GM12891 (cell line): ENCODE data around the gene TMEM200A.

Experiments
- DNase-seq: peaks from one replicate; pipeline ENCODE4 v3.0.0; 2011; ENCODE audit warnings: low spot score; ENCODE audit not compliant: insufficient read length
- FAIRE-seq: peaks from 2 replicates; lab custom pipeline; 2011; peaks lifted over from hg19 to GRCh38; lab: Jason Lieb, UNC
- PAX5 ChIP-seq: IDR thresholded peaks from 2 replicates; pipeline ENCODE4 v1.6.1; 2011; ENCODE audit warnings: low read length, moderate library complexity, mild to moderate bottlenecking; ENCODE audit not compliant: insufficient read depth, severe bottlenecking
- POLR2A ChIP-seq: IDR thresholded peaks from 2 replicates; pipeline ENCODE4 v1.6.1; 2011; ENCODE audit warnings: low read depth, low read length, control low read depth
- POLR2AphosphoS5 ChIP-seq: IDR thresholded peaks from 2 replicates; pipeline ENCODE4 v1.6.1; 2011; ENCODE audit warnings: low read depth, low read length, control low read depth
- POU2F2 ChIP-seq: IDR thresholded peaks from 2 replicates; pipeline ENCODE4 v1.6.1; 2011; ENCODE audit warnings: low read depth, mild to moderate bottlenecking, control low read depth, low read length, moderate library complexity
- SPI1 ChIP-seq: IDR thresholded peaks from 2 replicates; pipeline ENCODE4 v1.6.1; 2011; ENCODE audit warnings: low read depth, low read length, control low read depth
- TAF1 ChIP-seq: IDR thresholded peaks from 2 replicates; pipeline ENCODE4 v1.6.1; 2011; ENCODE audit warnings: low read depth, low read length, control low read depth

TMEM200A gene

DNA sequence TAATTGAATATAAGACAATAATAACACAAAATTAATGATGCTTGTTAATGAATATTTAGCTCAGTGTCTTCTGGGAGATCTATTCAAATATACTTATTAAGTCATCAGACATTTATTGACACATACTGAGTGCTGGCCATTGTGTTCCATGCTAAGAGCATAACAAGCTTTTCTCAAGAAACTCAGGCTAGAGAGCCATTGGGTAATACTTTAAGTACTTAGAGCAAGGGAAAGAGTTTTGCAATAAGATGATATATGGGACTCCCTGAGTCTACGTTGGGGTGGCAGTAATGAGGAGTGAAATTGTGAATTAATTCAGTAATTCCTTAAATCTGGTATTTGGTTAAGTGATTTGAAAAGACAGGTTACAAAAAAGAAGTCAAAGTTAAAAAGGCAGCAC lies 11.1 kb downstream of the TMEM200A start:
- TF ChIP-seq POU2F2 (no peak), POLR2AphosphoS5 (no peak), POLR2A (no peak), SPI1 (no peak), TAF1 (no peak), PAX5 (no peak)
- no peak for FAIRE-seq
- no peak for DNase-seq

DNA sequence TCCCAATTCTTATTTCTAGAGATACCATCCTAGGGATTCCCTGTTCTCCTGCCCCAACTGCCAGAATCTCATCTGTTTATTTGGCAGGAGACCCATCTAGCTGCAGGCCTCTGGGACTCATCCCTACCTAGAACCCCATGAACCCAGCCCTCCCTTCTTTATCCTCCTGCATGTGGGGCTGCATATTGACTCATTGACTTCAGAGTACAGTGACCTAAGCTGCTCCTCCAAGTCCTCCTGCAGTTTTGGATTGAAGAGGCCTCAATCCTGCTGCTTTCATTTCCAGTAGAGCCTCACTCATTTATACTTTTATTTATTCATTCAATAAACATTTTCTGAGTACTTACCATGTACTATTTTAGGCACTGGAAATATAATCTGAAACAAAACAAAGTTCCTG lies 11.6 kb downstream of the TMEM200A start:
- DNase-seq, result no peak
- no peak for FAIRE-seq
- TF ChIP-seq TAF1 (no peak), POLR2AphosphoS5 (no peak), SPI1 (no peak), PAX5 (no peak), POLR2A (no peak), POU2F2 (no peak)

DNA sequence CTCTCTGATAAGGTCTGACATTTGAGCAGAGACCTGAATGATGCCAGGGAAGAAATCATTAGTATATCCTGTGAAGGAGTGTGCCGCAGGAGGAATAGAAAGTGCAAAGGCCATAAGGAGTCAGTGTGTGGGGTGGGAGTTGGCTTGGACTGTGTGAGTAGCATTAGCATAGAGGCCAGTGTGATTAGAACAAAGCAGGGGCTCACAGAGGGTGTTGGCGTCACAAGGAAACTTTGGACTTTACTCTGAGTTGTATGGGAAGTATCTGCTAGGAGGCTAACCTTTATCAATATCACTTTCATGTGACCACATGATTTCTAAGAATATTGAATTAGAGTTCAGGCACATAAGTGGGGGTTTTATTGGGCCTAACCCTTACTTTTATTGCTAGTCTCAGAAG lies 12.1 kb downstream of the TMEM200A start:
- DNase-seq, result no peak
- FAIRE-seq, result no peak
- TF ChIP-seq TAF1 (no peak), POLR2AphosphoS5 (no peak)

DNA sequence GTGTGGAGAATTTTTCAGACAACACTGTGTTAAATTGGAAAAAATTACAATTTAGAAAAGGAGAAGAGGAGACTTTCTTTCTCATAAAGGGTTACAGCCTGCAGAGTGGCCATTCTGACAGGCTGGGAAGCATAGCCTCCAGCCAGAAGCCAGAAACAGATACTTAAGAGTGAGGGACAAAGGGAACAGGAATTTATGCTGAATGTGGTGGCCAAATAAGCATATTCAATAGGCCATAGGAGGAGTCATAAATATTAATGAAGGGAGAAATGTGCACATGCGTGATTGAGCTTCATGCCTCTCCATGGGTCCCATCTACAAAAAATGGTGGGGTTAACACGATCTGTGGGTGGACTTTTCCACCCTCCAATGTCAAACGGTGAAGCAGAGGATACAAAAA lies 13.4 kb downstream of the TMEM200A start:
- no peak for DNase-seq
- no peak for FAIRE-seq
- TF ChIP-seq SPI1 (no peak), TAF1 (no peak), PAX5 (no peak), POLR2AphosphoS5 (no peak), POU2F2 (no peak), POLR2A (no peak)

GRCh38 chr6:130381012-130381411 lies 15.2 kb downstream of the TMEM200A start:
- DNase-seq (no peak), FAIRE-seq (no peak)
- TF ChIP-seq TAF1, result no peak
- no peak for TF ChIP-seq SPI1
- no peak for TF ChIP-seq POU2F2
- TF ChIP-seq PAX5, result no peak
- no peak for TF ChIP-seq POLR2AphosphoS5
- TF ChIP-seq POLR2A, result no peak

- FAIRE-seq (no peak), DNase-seq (no peak)
- no peak for TF ChIP-seq POLR2AphosphoS5
- no peak for TF ChIP-seq POU2F2
- TF ChIP-seq TAF1, result no peak
- no peak for TF ChIP-seq POLR2A
- no peak for TF ChIP-seq PAX5
- TF ChIP-seq SPI1, result no peak
Observed at GRCh38 chr6:130381459-130382380, 15.9 kb downstream of the TMEM200A start.

DNA sequence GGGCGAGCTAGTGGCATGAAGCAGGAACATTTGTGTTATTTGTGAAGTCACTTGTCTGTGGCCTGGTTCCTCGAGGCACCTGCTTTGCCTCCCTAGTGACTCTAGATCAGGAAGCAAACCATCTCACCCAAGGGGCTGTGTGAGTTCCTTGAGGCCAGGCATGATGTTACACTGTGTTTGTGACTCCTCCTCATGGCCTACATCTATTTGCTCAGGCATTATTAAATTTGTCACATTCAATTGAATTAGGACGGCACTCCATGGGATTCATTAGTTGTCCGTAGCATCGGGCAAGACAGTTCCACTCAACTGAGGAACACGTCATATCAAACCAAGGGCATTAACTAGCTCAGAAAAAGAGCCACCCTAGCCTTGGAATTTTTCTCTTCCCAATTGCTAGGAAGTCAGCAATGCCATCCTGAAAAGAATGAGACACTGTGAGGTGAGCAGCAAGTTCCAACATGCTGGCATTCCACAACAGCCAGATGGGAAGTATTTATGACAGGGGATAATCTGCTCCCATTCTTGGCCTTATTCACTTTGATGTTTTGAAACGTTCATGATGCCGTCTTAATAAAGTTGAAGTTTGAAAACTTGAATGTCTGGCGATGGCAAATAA lies 17.2 kb downstream of the TMEM200A start:
- DNase-seq (no peak), FAIRE-seq (no peak)
- TF ChIP-seq TAF1, result no peak
- TF ChIP-seq PAX5, result no peak
- no peak for TF ChIP-seq POLR2AphosphoS5
- no peak for TF ChIP-seq SPI1
- no peak for TF ChIP-seq POU2F2
- TF ChIP-seq POLR2A, result no peak

DNA sequence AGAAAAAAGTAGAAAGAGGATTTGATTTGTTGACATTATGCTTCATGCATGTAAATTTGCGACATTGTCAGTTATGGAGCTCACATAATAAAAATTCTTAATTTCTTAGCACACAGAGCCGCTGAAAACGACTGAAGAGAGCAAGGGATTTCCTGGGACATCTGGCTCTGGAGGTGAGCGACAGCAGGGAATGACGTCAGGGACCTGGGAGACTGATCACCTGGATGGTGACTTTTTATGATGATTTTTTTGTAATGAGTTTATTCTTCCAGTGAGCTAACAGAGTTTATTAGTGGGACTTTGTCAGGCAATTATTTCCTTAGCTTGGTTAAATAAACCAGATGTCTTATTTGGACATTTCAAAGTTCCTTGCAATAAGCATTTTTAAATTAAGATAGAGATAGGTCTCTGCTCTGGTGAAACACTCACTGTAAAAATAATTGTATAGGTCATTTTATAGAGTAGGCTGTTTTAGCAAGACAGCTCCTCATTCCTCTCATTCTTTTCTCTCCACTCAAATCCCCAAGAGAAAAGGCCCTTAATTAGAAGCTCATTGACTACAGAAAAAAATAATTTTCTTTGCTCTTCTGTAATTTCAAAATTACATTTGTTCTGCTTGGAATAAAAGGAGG lies 19.4 kb downstream of the TMEM200A start:
- TF ChIP-seq SPI1, result no peak
- FAIRE-seq (no peak), DNase-seq (no peak)

GRCh38 chr6:130389142-130389541 lies 23.3 kb downstream of the TMEM200A start:
- TF ChIP-seq POU2F2 (no peak), SPI1 (no peak), POLR2AphosphoS5 (no peak), PAX5 (no peak), POLR2A (no peak), TAF1 (no peak)
- FAIRE-seq (no peak), DNase-seq (no peak)

- FAIRE-seq (no peak), DNase-seq (no peak)
- TF ChIP-seq SPI1, result no peak
- TF ChIP-seq POLR2A, result no peak
- no peak for TF ChIP-seq TAF1
- TF ChIP-seq POLR2AphosphoS5, result no peak
- no peak for TF ChIP-seq PAX5
- TF ChIP-seq POU2F2, result no peak
Observed at GRCh38 chr6:130390890-130391289, 25.1 kb downstream of the TMEM200A start.

DNA sequence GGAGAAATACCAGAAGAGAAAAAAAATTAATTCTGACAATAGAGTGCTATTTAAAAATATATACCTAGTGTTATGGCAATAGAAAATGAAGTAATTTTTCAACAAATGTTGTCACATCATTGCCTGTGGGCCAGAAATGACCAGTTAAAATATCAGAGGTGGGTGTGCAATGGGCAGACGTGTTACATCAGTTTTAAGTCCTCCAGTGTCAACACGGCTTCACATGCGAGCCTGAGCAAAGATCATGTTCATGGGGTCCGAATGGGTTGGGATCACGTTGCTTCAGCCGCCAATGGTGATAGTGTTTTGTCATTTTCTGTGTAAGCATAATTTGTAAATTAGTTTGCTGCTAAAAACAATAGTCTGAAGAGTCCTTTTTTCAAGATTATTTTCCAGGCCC lies 27.5 kb downstream of the TMEM200A start:
- FAIRE-seq, result no peak
- TF ChIP-seq POU2F2 (no peak), POLR2AphosphoS5 (no peak), TAF1 (no peak), PAX5 (no peak), SPI1 (no peak), POLR2A (no peak)
- no peak for DNase-seq
